A549 (cell line): ENCODE measurements around the gene PLPP3. TPM values are rescaled to one million over a fixed set of nuclear protein-coding genes. Genes with fewer than 3 reads are reported as not detected.

Experiments used
- ATAC-seq, 2 experiments: fragments of 200-7000 bp in 1 of 2; fragments of >200 bp in 1 of 2; cut with Nextera tagmentation in 1 of 2; cut with Tn5 transposase in 1 of 2; 3 replicates each; pipeline versions ENCODE4 v1.8.0 to v1.9.1; 2018 to 2020; ENCODE audit warnings: mild to moderate bottlenecking in 1 of 2, moderate library complexity in 1 of 2
- CTCF ChIA-PET: fragments of 300-600 bp; sonication (Branson Sonifier 250); formaldehyde crosslinking; extraction: SDS; loops from one replicate; lab custom pipeline; 2021; ENCODE audit warnings: antibody characterized with exemption, inconsistent platforms; lab: Yijun Ruan, JAX
- POLR2A ChIA-PET: fragments of 350-600 bp; formaldehyde crosslinking; extraction: SDS; loops from one replicate; lab custom pipeline; 2021; ENCODE audit warnings: antibody characterized with exemption, inconsistent platforms; lab: Yijun Ruan, JAX
- DNase-seq, 2 experiments: peaks; one replicate each; pipeline versions ENCODE4 v3.0.0 to v3.0.0-alpha.2; 2011 to 2016; ENCODE audit warnings: low read depth in 1 of 2, low spot score in 1 of 2
- FAIRE-seq: peaks from 2 replicates; lab custom pipeline; 2011; peaks lifted over from hg19 to GRCh38; lab: Jason Lieb, UNC
- H3K27ac ChIP-seq, 2 experiments: fragments of >200 bp; sonication (Bioruptor Twin); formaldehyde crosslinking; 3 replicates each; pipeline ENCODE4 v1.5.1; 2016 to 2017
- H3K4me1 ChIP-seq: fragments of >200 bp; sonication (Bioruptor Twin); formaldehyde crosslinking; 3 replicates; pipeline ENCODE4 v1.6.1; 2016
- H3K4me2 ChIP-seq: fragments of >200 bp; sonication (Bioruptor Twin); formaldehyde crosslinking; 3 replicates; pipeline ENCODE4 v1.6.1; 2016
- H3K4me3 ChIP-seq: fragments of >200 bp; sonication (Bioruptor Twin); formaldehyde crosslinking; 3 replicates; pipeline ENCODE4 v1.5.1; 2016
- H3K9me3 ChIP-seq: fragments of >200 bp; sonication (Bioruptor Twin); formaldehyde crosslinking; 3 replicates; pipeline ENCODE4 v1.6.1; 2016
- CTCF ChIP-seq: fragments of >200 bp; sonication (Bioruptor Twin); formaldehyde crosslinking; IDR thresholded peaks from 3 replicates; pipeline ENCODE4 v1.5.1; 2016
- EP300 ChIP-seq, 2 experiments: fragments of >200 bp; sonication (Bioruptor Twin); formaldehyde crosslinking; IDR thresholded peaks; 2 replicates in 1 of 2; 3 replicates in 1 of 2; pipeline ENCODE4 v1.6.1; 2016 to 2017
- FOSB ChIP-seq: fragments of 250-450 bp; sonication (Bioruptor Pico); IDR thresholded peaks from 2 replicates; pipeline ENCODE4 v1.5.0; 2020; ENCODE audit warnings: mild to moderate bottlenecking, moderate library complexity
- FOSL2 ChIP-seq, 2 experiments: fragments of 450-650 bp in 1 of 2; fragments of >200 bp in 1 of 2; sonication (Bioruptor Twin) in 1 of 2; formaldehyde crosslinking; IDR thresholded peaks; 2 replicates each; pipeline versions ENCODE4 v1.5.0 to v1.6.1; 2016 to 2020; ENCODE audit warnings: mild to moderate bottlenecking in 1 of 2, moderate library complexity in 1 of 2
- KDM5A ChIP-seq: fragments of 200-600 bp; sonication (generic); IDR thresholded peaks from 2 replicates; pipeline ENCODE4 v1.6.1; 2016; ENCODE audit warnings: antibody characterized with exemption, mild to moderate bottlenecking
- NFE2L2 ChIP-seq: fragments of 150-350 bp; conservative IDR thresholded peaks from 2 replicates; pipeline ENCODE4 v1.6.1; 2014; ENCODE audit warnings: low read length
- NR3C1 ChIP-seq: fragments of >200 bp; sonication (Bioruptor Twin); formaldehyde crosslinking; IDR thresholded peaks from 3 replicates; pipeline ENCODE4 v1.6.1; 2017
- PHF8 ChIP-seq: fragments of 200-600 bp; sonication (generic); IDR thresholded peaks from 2 replicates; pipeline ENCODE4 v1.6.1; 2016; ENCODE audit warnings: low read depth, mild to moderate bottlenecking, antibody characterized with exemption, moderate library complexity, borderline replicate concordance
- POLR2A ChIP-seq: IDR thresholded peaks from 2 replicates; pipeline ENCODE4 v1.6.1; 2012; ENCODE audit warnings: mild to moderate bottlenecking, low read length
- RCOR1 ChIP-seq: fragments of 150-350 bp; IDR thresholded peaks from 2 replicates; pipeline ENCODE4 v1.6.1; 2014; ENCODE audit warnings: antibody characterized with exemption, low read length, low read depth
- REST ChIP-seq: fragments of 200-600 bp; sonication (generic); IDR thresholded peaks from 2 replicates; pipeline ENCODE4 v1.6.1; 2016; ENCODE audit warnings: antibody characterized with exemption, mild to moderate bottlenecking, moderate library complexity
- ZFP36 ChIP-seq: fragments of 450-650 bp; IDR thresholded peaks from 2 replicates; pipeline ENCODE4 v1.6.1; 2014; ENCODE audit warnings: borderline replicate concordance; ENCODE audit not compliant: partially characterized antibody
- WGBS: methylation state at CpG from one replicate; pipeline ENCODE4 v1.1.6; 2017; ENCODE audit errors: missing lambda C conversion rate; 5-methylcytosine and 5-hydroxymethylcytosine counted together
- polyA plus RNA-seq, 4 experiments: library from polyadenylated mRNA; depleted of rRNA in 3 of 4; stranded (reverse); fragments of >200 nt; fragmentation: RNase III in 1 of 4; extraction: RNeasy Plus Mini Kit Qiagen cat#74134 plus additional on column Dnase treatment in 1 of 4; gene quantifications; 2 replicates in 3 of 4; 3 replicates in 1 of 4; pipeline ENCODE4 v1.2.3, GENCODE V29; 2011 to 2017
- TF ChIP-seq, protein P1 (sequence below): IDR thresholded peaks from 2 replicates; pipeline ENCODE4 v1.6.1; 2012; ENCODE audit warnings: low read depth, borderline replicate concordance
- TF ChIP-seq, protein P2 (sequence below): IDR thresholded peaks from 2 replicates; pipeline ENCODE4 v1.6.1; 2012

Gene PLPP3
- polyA plus RNA-seq, 2 of the 4 experiments (the other 2 are of a cell fraction): 23.6 to 25.6 TPM

DNA sequence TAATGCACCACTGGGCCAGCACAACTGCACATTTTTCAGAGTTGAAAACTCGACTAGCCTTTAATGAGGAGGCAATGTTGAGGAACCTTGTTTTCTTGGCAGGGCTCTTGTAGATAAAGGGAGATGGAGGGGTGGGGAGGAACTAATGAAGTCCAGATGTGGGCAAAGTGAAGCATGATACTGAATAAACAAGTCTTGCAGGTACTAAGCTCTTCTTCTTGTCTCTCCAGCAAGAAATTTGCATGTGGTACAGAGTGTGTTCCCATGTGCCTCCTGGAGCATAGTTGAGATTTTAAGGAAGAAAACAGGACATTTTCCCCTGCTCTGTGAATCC, 47.0 kb downstream of the PLPP3 start:
- H3K4me2 ChIP-seq: no peak overlapping the region
- POLR2A ChIA-PET: interaction anchor here (0.5 kb wide), 1 partner anchor 1085 kb away, joined by 3 read pairs; no protein-coding TSS in a partner anchor
- no peaks in the 10 kb centered on the region for H3K9me3 ChIP-seq
- TF ChIP-seq FOSL2 (IDR thresholded peaks at IDR 0.05) (no peak), FOSL2 (CRISPR knock-in tag; IDR thresholded peaks at IDR 0.05) (no peak)
- FAIRE-seq (no peak), ATAC-seq (no peak), DNase-seq (no peak)
- H3K4me3 ChIP-seq: no peak overlapping the region
- H3K4me1 ChIP-seq: no peaks in the 10 kb centered on the region
- CTCF ChIA-PET: no interaction called here
- no peak overlapping the region for H3K27ac ChIP-seq
- WGBS: 60% methylated on average over 1 of the region's 1 CpG

DNA sequence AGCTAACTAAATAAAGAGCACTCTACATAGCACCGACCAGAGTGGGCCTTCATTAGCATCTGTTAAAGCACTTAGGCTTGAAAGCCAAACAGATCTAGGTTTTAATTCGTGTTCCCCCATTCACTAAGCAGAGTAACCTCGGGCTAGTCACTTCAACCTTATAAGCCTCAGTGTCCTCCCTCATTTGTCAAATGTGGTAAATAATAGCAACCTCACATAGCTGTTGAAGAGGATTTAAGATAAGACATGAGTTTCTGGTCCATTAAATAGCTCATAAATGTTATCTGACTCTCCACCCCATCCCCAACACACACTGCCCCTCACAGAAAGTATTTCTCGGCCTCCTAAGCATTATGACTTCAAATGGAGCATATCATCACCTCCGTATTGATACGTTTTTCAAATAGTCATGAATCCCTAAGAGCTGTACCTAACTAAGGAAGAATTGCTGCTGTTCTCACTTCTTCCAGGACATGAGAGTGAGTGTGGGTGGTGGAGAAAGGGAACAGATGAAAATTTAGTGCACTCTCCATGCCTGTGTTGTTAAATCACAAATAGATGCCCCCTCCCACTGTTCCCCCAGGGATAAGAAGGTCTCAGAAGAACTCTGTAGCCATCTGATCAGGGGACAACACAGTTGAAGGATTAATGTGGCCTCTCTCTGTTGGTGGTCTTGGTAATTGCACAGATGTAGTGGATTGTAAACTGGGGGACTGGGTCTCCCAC, 47.6 kb downstream of the PLPP3 start:
- ChIA-PET CTCF (no interaction called here), POLR2A (no interaction called here)
- no peak for ATAC-seq
- FAIRE-seq: no peak
- no peak overlapping the region for H3K4me3 ChIP-seq
- 89% methylated on average over 6 of the region's 6 CpGs for WGBS
- DNase-seq: no peak
- TF ChIP-seq, protein P1, sequence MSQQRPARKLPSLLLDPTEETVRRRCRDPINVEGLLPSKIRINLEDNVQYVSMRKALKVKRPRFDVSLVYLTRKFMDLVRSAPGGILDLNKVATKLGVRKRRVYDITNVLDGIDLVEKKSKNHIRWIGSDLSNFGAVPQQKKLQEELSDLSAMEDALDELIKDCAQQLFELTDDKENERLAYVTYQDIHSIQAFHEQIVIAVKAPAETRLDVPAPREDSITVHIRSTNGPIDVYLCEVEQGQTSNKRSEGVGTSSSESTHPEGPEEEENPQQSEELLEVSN: no peak
- TF ChIP-seq KDM5A: no peak
- TF ChIP-seq REST: no peak
- TF ChIP-seq POLR2A: no peak
- no peak for TF ChIP-seq PHF8
- no peak for TF ChIP-seq NR3C1
- TF ChIP-seq, protein P2, sequence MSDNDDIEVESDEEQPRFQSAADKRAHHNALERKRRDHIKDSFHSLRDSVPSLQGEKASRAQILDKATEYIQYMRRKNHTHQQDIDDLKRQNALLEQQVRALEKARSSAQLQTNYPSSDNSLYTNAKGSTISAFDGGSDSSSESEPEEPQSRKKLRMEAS: no peak
- TF ChIP-seq NFE2L2: no peak
- TF ChIP-seq ZFP36: no peak
- no peak for TF ChIP-seq FOSB (CRISPR knock-in tag)
- TF ChIP-seq EP300 (IDR thresholded peaks at IDR 0.05): no peak
- no peak for TF ChIP-seq RCOR1
- no peaks in the 10 kb centered on the region for H3K4me1 ChIP-seq
- H3K9me3 ChIP-seq: no peaks in the 10 kb centered on the region
- no peak overlapping the region for H3K4me2 ChIP-seq
- no peak overlapping the region for H3K27ac ChIP-seq

DNA sequence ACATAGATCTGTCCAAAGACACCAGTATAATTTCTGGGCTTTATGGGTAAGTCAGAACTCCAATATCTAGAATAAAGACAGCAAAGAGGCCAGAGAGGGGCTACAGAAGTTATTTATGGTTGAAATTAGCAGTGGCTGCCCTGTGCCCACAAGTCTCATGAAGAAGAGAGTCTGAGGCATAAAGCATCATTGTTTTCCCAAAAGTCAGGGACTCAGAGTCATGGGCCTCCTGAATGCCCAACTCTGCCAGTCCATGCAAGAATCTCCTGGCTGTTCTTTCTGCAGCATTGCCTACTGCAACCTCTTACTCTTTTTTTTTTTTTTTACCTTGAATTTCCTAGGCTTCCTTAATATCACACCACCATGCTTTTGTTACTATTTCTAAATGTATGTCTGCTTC, 49.6 kb downstream of the PLPP3 start:
- H3K4me2 ChIP-seq: no peak overlapping the region
- no peak for ATAC-seq
- no peaks in the 10 kb centered on the region for H3K9me3 ChIP-seq
- POLR2A ChIA-PET: no interaction called here
- CTCF ChIA-PET: no interaction called here
- no peak for DNase-seq
- H3K4me1 ChIP-seq: no peaks in the 10 kb centered on the region
- no peak overlapping the region for H3K27ac ChIP-seq
- TF ChIP-seq RCOR1 (no peak), CTCF (no peak)
- TF ChIP-seq, protein P1: no peak
- no peak overlapping the region for H3K4me3 ChIP-seq
- FAIRE-seq: no peak
